GM10847 (cell line): ENCODE measurements around the gene NBPF6.
"Not testable (repeated sequence)": the region's sequence is repeated elsewhere in the genome, so short reads cannot be mapped to it uniquely, and the experiment has no call there.

Source experiments
- POLR2A ChIP-seq: IDR thresholded peaks from 2 replicates; pipeline ENCODE4 v1.6.1; 2011; ENCODE audit not compliant: insufficient read length; ENCODE audit errors: extremely low read depth

The NBPF6 gene, protein sequence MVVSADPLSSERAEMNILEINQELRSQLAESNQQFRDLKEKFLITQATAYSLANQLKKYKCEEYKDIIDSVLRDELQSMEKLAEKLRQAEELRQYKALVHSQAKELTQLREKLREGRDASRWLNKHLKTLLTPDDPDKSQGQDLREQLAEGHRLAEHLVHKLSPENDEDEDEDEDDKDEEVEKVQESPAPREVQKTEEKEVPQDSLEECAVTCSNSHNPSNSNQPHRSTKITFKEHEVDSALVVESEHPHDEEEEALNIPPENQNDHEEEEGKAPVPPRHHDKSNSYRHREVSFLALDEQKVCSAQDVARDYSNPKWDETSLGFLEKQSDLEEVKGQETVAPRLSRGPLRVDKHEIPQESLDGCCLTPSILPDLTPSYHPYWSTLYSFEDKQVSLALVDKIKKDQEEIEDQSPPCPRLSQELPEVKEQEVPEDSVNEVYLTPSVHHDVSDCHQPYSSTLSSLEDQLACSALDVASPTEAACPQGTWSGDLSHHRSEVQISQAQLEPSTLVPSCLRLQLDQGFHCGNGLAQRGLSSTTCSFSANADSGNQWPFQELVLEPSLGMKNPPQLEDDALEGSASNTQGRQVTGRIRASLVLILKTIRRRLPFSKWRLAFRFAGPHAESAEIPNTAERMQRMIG

DNA sequence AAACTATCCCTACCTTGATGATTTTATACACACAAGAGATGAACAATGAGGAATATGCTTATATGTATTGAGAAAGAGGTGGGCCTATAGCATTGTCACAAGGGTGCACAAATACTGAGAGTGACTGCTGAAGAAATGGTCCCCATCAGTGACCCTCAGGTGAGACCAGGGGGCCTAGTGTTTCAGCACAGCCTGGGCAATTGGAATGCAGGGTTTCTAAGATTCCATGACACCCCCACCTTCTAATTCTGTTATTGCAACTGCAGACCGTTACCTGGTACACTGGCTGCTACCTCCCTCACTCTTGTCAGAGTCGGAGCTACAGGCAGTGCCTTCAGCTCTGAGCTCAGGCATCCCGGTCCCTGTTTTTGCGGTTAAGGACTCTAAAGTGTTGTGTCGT, at the start of gene NBPF6:
Gene NBPF6, plus strand, starts transcription at position 301 of the 400 bp plus-strand sequence. CDS start 259 bp downstream, outside the sequence.
- not testable (repeated sequence) for TF ChIP-seq POLR2A

DNA sequence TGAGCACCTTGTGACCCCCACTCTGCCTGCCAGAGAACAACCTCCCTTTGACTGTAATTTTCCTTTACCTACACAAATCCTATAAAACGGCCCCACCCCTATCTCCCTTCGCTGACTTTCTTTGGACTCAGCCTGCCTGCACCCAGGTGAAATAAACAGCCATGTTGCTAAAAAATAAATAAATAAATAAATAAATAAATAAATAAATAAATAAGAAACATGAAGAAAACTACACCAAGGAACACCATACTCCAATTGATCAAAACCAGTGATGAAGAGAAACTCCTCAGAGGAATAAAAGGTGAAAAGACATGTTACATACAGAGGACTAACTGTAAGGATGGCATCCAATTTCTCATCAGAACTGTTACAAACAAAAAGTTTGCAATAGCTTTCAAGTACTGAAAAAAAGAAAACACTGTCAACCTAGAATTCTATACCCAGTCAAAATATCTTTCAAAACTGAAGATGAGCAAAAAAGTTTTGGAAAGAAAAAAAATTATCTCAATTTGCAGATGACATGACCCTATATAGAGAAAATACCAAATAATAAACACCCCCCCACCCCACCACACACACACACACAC, 28.4 kb downstream of the NBPF6 start:
- TF ChIP-seq POLR2A, result no peak

DNA sequence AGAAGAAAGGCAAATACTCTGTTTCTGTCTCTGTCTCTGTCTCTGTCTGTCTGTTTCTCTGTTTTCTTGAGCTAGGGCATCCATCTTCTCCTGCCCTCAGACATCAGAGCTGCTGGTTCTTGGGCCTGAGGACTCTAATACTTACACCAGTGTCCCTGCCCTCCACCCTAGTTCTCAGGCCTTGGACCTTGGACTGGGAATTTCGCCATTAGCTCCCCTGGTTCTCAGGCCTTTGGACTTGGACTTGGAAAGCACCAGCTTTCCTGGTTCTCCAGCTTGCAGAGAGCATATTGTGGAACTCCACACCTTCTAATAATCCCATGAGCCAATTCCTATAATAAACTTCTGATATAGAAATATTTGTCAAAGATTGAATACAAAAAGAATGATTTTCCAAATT, 32.6 kb downstream of the NBPF6 start:
- no peak for TF ChIP-seq POLR2A

GRCh38 chr1:108502138-108502537, 52.0 kb downstream of the NBPF6 start:
- TF ChIP-seq POLR2A, result no peak

GRCh38 chr1:108502624-108503023, 52.5 kb downstream of the NBPF6 start:
- TF ChIP-seq POLR2A, result no peak

DNA sequence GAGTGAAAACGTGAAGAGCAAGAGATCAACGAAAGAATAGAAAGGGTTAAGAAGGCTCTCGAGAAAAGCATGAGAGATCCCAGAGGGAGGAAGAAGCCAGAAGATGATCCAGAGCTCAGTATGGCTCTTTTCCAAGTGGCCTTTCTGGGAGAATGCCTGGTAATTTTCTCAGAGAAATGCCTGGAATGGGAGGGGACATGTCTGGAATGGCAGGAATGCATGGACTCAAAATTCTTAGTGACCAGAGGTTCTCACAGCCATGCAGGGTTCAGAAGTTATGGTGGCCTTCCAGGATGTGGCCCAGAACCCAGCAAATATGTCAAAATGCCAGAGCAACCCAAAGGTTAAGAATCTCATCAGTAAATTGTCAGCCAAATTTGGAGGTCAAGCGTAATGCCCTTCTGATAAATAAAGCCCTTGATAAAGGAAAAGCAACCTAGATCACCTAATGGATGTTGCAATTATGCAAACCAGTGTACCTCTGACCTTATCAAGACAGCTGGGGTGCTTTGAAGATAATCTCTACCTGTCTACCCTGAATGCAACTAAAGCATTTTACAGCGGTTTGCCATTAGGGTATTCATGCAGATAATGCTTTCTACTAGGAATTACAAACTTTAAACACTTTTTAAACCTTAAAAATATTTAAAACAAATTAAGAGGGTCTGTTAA, 53.1 kb downstream of the NBPF6 start:
- TF ChIP-seq POLR2A, result no peak

GRCh38 chr1:108504447-108504846, 54.3 kb downstream of the NBPF6 start:
- TF ChIP-seq POLR2A, result no peak

GRCh38 chr1:108505763-108506070, 55.6 kb downstream of the NBPF6 start:
- TF ChIP-seq POLR2A, result no peak

DNA sequence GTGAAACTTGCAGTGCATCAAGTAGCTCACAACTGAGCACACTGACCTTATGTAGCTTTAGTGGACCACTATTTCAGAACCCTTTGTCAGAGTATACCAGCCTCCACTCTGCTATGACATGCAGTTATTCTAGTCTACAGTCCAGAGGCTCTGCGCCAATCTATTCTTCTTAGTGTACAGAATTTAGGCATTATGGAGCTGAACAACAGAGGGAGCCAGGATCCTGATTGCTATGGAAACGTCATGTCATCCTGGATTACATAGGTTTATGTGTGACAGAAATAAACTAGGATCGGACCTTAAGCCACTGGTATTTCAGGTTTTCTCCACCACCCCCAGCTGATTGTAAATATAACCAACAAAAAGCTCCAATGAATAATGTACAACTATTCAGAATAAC, 61.6 kb downstream of the NBPF6 start:
- TF ChIP-seq POLR2A, result no peak

DNA sequence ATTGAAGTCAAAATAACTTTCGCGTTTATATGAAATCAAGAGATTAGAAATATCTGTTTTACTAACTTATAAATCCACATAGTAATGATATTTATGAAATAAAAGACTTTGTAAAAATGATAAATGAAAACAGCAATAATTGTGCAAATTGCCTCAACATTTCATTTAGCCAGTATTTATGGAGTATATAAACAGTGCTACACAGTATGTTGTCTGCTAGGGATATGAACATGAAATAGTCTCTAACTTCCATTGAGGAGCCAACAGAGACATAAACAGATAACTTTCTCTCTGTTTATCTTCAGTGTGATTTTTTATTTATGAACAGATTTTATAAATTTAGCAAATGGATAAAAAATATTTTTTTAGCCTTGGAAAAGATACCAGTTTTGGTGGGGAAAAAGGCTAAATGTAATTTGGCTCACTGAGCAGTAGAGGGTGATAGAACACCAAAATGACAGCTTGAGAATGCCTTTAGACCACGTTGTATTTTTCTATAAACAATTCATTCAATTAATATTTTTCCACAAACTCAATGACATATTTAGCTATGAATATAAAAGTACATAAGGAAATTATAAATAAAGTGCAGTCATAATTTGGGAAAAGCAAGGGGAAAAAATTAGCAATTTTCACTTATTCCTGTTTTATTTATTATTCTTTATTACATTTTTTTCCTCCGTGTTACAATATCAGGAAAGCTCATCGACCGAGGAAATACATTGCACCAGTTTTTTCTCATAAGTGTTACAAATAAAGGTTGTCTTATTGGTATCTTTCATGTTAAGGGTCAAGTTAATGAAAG, 62.3 kb downstream of the NBPF6 start:
- no peak for TF ChIP-seq POLR2A

GRCh38 chr1:108513044-108513415, 62.9 kb downstream of the NBPF6 start:
- TF ChIP-seq POLR2A, result no peak
